B cell (primary cell): ENCODE data around the gene KCNJ11.

Experiments used
- EZH2 ChIP-seq: IDR thresholded peaks from 2 replicates; pipeline ENCODE4 v1.6.1; 2012; ENCODE audit warnings: borderline replicate concordance, low read depth, mild to moderate bottlenecking, moderate library complexity, low read length; ENCODE audit not compliant: insufficient read depth, poor library complexity, severe bottlenecking
- TF ChIP-seq, protein P1 (sequence below): fragments of 200-600 bp; IDR thresholded peaks from one replicate; pipeline ENCODE4 v1.8.0; 2022; ENCODE audit warnings: antibody characterized with exemption, mild to moderate bottlenecking

DNA sequence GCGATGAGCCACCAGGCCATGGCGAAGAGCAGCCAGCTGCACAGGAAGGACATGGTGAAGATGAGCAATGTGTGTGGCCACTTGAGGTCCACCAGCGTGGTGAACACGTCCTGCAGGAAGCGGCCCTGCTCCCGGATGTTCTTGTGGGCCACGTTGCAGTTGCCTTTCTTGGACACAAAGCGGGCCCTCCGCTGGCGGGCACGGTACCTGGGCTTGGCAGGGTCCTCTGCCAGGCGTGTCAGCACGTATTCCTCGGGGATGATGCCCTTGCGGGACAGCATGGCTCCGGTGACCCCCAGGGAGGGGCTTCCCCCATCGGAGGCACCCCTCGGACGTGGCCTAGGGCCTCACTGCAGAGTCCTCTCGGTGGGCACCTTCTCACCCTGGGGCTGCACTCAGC lies 648 bp downstream of the KCNJ11 start:
- TF ChIP-seq, protein P1, sequence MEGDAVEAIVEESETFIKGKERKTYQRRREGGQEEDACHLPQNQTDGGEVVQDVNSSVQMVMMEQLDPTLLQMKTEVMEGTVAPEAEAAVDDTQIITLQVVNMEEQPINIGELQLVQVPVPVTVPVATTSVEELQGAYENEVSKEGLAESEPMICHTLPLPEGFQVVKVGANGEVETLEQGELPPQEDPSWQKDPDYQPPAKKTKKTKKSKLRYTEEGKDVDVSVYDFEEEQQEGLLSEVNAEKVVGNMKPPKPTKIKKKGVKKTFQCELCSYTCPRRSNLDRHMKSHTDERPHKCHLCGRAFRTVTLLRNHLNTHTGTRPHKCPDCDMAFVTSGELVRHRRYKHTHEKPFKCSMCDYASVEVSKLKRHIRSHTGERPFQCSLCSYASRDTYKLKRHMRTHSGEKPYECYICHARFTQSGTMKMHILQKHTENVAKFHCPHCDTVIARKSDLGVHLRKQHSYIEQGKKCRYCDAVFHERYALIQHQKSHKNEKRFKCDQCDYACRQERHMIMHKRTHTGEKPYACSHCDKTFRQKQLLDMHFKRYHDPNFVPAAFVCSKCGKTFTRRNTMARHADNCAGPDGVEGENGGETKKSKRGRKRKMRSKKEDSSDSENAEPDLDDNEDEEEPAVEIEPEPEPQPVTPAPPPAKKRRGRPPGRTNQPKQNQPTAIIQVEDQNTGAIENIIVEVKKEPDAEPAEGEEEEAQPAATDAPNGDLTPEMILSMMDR, result no peak
- no peak for TF ChIP-seq EZH2
